ENCODE results near the gene RPAP3. TPM values are rescaled to one million over a fixed set of nuclear protein-coding genes. Genes with fewer than 3 reads are reported as not detected.
"Not testable (repeated sequence)": the region's sequence is repeated elsewhere in the genome, so short reads cannot be mapped to it uniquely, and the experiment has no call there.

The RPAP3 gene
- total and polyA plus RNA-seq, 2 experiments from 2014 or later: 31.4 to 69.9 TPM

DNA sequence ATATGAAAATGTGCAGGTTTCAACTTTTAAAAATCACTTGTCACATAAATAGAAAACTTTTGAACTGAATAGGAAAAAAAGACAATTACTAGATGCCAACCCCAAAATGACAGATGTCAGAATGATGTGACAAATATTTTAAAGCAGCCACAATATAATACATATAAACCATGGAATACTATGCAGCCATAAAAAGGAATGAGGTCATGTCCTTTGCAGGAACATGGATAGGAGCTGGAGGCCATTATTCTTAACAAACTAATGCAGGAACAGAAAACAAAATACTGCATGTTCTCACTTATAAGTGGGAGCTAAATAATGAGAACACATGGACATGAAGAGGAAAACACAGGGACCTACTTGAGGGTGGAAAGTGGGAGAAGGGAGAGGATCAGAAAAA, 70.1 kb downstream of the RPAP3 start:
- H3K27me3 Mint-ChIP-seq (ENCODE audit: insufficient read depth, low read depth, poor library complexity); H3K79me2 ChIP-seq (replicated peaks; ENCODE audit: insufficient read depth); H3K9me2 ChIP-seq (ENCODE audit: insufficient read depth); H3K4me2 ChIP-seq; H4K20me1 ChIP-seq (replicated peaks; ENCODE audit: insufficient read depth); DNase-seq (ENCODE audit: low spot score); H2AFZ ChIP-seq; H3K4me3 Mint-ChIP-seq; H3K4me1 ChIP-seq (ENCODE audit: insufficient read depth); ATAC-seq; H3K4me3 ChIP-seq; H3K4me1 Mint-ChIP-seq; H3K27ac ChIP-seq (ENCODE audit: low read depth); H3K36me3 ChIP-seq (ENCODE audit: insufficient read depth); H3K27ac Mint-ChIP-seq; H3K27me3 ChIP-seq (ENCODE audit: insufficient read depth): not testable (repeated sequence)
- H3K9me3 Mint-ChIP-seq: peaks cover 60% of the 10 kb centered on the region
- peaks cover 58% of the 10 kb centered on the region for H3K36me3 Mint-ChIP-seq (ENCODE audit: low read depth)
- peaks cover 11% of the 10 kb centered on the region for H3F3A ChIP-seq (replicated peaks; ENCODE audit: low read depth)

DNA sequence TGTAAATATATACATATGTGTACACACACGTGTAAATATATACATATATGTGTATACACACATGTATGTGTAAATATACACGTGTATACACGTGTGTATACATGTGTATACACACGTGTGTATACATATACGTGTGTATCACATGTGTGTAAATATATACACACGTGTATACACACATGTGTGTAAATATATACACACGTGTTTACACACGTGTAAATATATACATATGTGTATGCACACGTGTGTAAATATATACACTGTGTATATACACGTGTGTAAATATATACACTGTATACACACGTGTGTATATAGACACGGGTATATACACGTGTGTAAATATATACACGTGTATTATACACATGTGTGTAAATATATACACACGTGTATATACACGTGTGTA, 71.7 kb downstream of the RPAP3 start:
- H3K9me2 ChIP-seq (ENCODE audit: insufficient read depth): no peaks in the 10 kb centered on the region
- peaks cover 11% of the 10 kb centered on the region; the same call in 1 of the 2 replicates for H3K36me3 ChIP-seq (ENCODE audit: insufficient read depth)
- H3K4me2 ChIP-seq: no peak overlapping the region
- ATAC-seq: no peak
- peaks cover 11% of the 10 kb centered on the region for H3F3A ChIP-seq (replicated peaks; ENCODE audit: low read depth)
- no peak overlapping the region for H2AFZ ChIP-seq
- H3K4me3 ChIP-seq: no peak overlapping the region
- H3K79me2 ChIP-seq (replicated peaks; ENCODE audit: insufficient read depth): no peaks in the 10 kb centered on the region
- no peaks in the 10 kb centered on the region for H3K27me3 ChIP-seq (ENCODE audit: insufficient read depth)
- TF ChIP-seq ZNF331 (CRISPR knock-in tag; IDR thresholded peaks at IDR 0.05; ENCODE audit: low read depth) (no peak), CREB1 (CRISPR knock-in tag; IDR thresholded peaks at IDR 0.05; ENCODE audit: low read depth) (no peak), ZNF462 (CRISPR knock-in tag; IDR thresholded peaks at IDR 0.05) (no peak), POLR2AphosphoS5 (IDR thresholded peaks at IDR 0.05; ENCODE audit: low read depth) (no peak), EZH2phosphoT487 (IDR thresholded peaks at IDR 0.05; ENCODE audit: unreplicated experiment) (no peak), NANOG (IDR thresholded peaks at IDR 0.05; ENCODE audit: borderline replicate concordance) (no peak), ETS1 (IDR thresholded peaks at IDR 0.05) (no peak), CTCF (conservative IDR thresholded peaks at IDR 0.05; ENCODE audit: low read depth in 2 of 2) (no peak)
- TF ChIP-seq, protein P1, sequence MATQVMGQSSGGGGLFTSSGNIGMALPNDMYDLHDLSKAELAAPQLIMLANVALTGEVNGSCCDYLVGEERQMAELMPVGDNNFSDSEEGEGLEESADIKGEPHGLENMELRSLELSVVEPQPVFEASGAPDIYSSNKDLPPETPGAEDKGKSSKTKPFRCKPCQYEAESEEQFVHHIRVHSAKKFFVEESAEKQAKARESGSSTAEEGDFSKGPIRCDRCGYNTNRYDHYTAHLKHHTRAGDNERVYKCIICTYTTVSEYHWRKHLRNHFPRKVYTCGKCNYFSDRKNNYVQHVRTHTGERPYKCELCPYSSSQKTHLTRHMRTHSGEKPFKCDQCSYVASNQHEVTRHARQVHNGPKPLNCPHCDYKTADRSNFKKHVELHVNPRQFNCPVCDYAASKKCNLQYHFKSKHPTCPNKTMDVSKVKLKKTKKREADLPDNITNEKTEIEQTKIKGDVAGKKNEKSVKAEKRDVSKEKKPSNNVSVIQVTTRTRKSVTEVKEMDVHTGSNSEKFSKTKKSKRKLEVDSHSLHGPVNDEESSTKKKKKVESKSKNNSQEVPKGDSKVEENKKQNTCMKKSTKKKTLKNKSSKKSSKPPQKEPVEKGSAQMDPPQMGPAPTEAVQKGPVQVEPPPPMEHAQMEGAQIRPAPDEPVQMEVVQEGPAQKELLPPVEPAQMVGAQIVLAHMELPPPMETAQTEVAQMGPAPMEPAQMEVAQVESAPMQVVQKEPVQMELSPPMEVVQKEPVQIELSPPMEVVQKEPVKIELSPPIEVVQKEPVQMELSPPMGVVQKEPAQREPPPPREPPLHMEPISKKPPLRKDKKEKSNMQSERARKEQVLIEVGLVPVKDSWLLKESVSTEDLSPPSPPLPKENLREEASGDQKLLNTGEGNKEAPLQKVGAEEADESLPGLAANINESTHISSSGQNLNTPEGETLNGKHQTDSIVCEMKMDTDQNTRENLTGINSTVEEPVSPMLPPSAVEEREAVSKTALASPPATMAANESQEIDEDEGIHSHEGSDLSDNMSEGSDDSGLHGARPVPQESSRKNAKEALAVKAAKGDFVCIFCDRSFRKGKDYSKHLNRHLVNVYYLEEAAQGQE (IDR thresholded peaks at IDR 0.05; ENCODE audit: unreplicated experiment): no peak
- no peak overlapping the region for H3K27ac ChIP-seq (ENCODE audit: low read depth)
- H4K20me1 ChIP-seq (replicated peaks; ENCODE audit: insufficient read depth): no peaks in the 10 kb centered on the region
- no peak for DNase-seq (ENCODE audit: low spot score)
- H3K27ac Mint-ChIP-seq: no peak overlapping the region
- peaks cover 7% of the 10 kb centered on the region; the same call in 2 of the 3 replicates for H3K4me1 Mint-ChIP-seq
- no peaks in the 10 kb centered on the region for H3K4me1 ChIP-seq (ENCODE audit: insufficient read depth)
- peaks cover 6% of the 10 kb centered on the region for H3K27me3 Mint-ChIP-seq (ENCODE audit: insufficient read depth, low read depth, poor library complexity)
- H3K4me3 Mint-ChIP-seq: no peak overlapping the region
- H3K36me3 Mint-ChIP-seq (ENCODE audit: low read depth): peaks cover 71% of the 10 kb centered on the region
- peaks cover 67% of the 10 kb centered on the region for H3K9me3 Mint-ChIP-seq

All from GM23338 (cell line).